Ureter (tissue), 1 donor: ENCODE measurements around the gene CKAP2. TPM values are rescaled to one million over a fixed set of nuclear protein-coding genes. Genes with fewer than 3 reads are reported as not detected.

Source experiments
- total RNA-seq: library from RNA; stranded (reverse); gene quantifications from one replicate; pipeline ENCODE4 v1.2.4, GENCODE V29; 2023
- donor health status: DM: yes; HTN: yes; CAD: no.

Gene CKAP2
- total RNA-seq, 1 donor from 2014 or later: 7.9 TPM

Other genes with a start within 250 kb of the CKAP2 start
- 6.0 TPM for gene THSD1, start 49.3 kb upstream of the CKAP2 start, total RNA-seq
- 64.2 TPM for gene VPS36, start 4.8 kb upstream of the CKAP2 start, total RNA-seq
- gene HNRNPA1L2, start 187.0 kb downstream of the CKAP2 start, total RNA-seq: 11.4 TPM
- gene SUGT1, start 197.4 kb downstream of the CKAP2 start, total RNA-seq: 40.9 TPM